ENCODE results near the gene SUSD3.

Gene SUSD3

GRCh38 chr9:93066978-93067603 is 8.6 kb downstream of the SUSD3 start:
- TF ChIP-seq, protein P1, sequence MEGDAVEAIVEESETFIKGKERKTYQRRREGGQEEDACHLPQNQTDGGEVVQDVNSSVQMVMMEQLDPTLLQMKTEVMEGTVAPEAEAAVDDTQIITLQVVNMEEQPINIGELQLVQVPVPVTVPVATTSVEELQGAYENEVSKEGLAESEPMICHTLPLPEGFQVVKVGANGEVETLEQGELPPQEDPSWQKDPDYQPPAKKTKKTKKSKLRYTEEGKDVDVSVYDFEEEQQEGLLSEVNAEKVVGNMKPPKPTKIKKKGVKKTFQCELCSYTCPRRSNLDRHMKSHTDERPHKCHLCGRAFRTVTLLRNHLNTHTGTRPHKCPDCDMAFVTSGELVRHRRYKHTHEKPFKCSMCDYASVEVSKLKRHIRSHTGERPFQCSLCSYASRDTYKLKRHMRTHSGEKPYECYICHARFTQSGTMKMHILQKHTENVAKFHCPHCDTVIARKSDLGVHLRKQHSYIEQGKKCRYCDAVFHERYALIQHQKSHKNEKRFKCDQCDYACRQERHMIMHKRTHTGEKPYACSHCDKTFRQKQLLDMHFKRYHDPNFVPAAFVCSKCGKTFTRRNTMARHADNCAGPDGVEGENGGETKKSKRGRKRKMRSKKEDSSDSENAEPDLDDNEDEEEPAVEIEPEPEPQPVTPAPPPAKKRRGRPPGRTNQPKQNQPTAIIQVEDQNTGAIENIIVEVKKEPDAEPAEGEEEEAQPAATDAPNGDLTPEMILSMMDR (IDR thresholded peaks at IDR 0.05; ENCODE audit: borderline replicate concordance, insufficient read depth, low read depth, low read length), result no peak
- H3K4me3 ChIP-seq (ENCODE audit: low read depth, low read length), result no peak overlapping the region

DNA sequence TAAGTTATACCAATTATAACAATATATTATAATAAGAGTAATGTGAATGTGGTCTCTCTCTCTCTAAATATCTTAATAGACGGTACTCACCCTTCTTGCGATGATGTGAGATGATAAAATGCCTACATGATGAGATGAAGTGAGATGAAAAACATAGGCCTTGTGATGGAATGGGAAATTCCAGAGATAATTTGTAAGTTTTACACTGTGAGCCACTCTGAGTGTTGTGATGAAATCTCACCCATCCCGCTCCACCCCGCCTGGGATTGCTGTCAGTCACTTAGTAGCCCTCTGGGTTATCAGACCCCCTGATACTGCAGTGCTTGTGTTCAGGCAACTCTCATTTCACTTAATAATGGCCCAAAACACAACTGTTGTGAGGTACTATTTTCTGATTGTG is 10.5 kb downstream of the SUSD3 start:
- TF ChIP-seq, protein P1 (IDR thresholded peaks at IDR 0.05; ENCODE audit: borderline replicate concordance, insufficient read depth, low read depth, low read length), result no peak

GRCh38 chr9:93071464-93071863 is 13.0 kb downstream of the SUSD3 start:
- H3K4me3 ChIP-seq (ENCODE audit: low read depth, low read length), result no peak overlapping the region
- TF ChIP-seq, protein P1 (IDR thresholded peaks at IDR 0.05; ENCODE audit: borderline replicate concordance, insufficient read depth, low read depth, low read length), result no peak

More for the DNA sequence above, 10.5 kb downstream of the SUSD3 start:
- no peak overlapping the region for H3K4me3 ChIP-seq (ENCODE audit: low read depth, low read length)

DNA sequence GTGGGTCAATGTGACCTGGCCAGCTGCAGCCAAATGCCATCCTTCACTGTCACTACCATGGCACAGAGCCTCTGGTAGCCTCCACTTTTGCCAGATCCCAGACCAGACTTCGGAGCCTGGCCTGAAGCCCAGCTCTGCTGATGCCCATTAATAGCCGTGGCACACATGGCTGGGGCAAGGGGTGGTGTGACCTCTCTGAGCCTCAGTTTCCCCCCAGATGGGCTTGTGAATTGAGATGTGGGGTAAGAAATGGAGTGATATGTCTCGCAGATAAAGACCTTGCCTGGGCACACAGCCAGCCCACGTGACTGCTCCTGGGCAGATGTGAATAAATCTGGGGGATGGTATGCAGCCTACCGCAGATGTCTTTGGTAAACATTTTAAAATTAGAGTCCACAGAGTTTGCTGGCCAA is 13.9 kb downstream of the SUSD3 start:
- TF ChIP-seq, protein P1 (IDR thresholded peaks at IDR 0.05; ENCODE audit: borderline replicate concordance, insufficient read depth, low read depth, low read length), result no peak
- H3K4me3 ChIP-seq (ENCODE audit: low read depth, low read length), result no peak overlapping the region

- TF ChIP-seq, protein P1 (IDR thresholded peaks at IDR 0.05; ENCODE audit: borderline replicate concordance, insufficient read depth, low read depth, low read length), result no peak
- H3K4me3 ChIP-seq (ENCODE audit: low read depth, low read length), result no peak overlapping the region
These were observed 17.7 kb downstream of the SUSD3 start for GRCh38 chr9:93076101-93076791.

DNA sequence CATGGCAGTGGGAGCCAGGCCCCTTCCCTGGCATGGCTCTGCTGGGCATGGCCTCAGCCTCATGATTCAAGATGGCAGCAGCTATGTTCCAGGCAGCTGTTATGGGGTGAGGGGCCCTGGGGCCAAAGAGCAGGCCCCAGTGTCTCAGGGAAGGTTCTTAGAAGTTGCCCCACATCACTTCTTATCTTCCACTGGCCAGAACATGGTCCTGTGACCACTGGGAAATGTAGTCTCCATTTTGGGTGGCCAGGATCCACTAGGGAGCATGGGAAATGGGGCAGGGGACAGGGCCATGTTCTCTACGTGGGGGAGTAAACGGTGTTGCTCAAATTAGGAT is 18.3 kb downstream of the SUSD3 start:
- TF ChIP-seq, protein P1 (IDR thresholded peaks at IDR 0.05; ENCODE audit: borderline replicate concordance, insufficient read depth, low read depth, low read length), result no peak
- H3K4me3 ChIP-seq (ENCODE audit: low read depth, low read length), result no peak overlapping the region

GRCh38 chr9:93077367-93077766 is 18.9 kb downstream of the SUSD3 start:
- TF ChIP-seq, protein P1 (IDR thresholded peaks at IDR 0.05; ENCODE audit: borderline replicate concordance, insufficient read depth, low read depth, low read length), result no peak
- no peak overlapping the region for H3K4me3 ChIP-seq (ENCODE audit: low read depth, low read length)

Measured in GM12875 (cell line).